ENCODE results near the gene KRT4.
"Not testable (repeated sequence)": the region's sequence is repeated elsewhere in the genome, so short reads cannot be mapped to it uniquely, and the experiment has no call there.

The KRT4 gene

DNA sequence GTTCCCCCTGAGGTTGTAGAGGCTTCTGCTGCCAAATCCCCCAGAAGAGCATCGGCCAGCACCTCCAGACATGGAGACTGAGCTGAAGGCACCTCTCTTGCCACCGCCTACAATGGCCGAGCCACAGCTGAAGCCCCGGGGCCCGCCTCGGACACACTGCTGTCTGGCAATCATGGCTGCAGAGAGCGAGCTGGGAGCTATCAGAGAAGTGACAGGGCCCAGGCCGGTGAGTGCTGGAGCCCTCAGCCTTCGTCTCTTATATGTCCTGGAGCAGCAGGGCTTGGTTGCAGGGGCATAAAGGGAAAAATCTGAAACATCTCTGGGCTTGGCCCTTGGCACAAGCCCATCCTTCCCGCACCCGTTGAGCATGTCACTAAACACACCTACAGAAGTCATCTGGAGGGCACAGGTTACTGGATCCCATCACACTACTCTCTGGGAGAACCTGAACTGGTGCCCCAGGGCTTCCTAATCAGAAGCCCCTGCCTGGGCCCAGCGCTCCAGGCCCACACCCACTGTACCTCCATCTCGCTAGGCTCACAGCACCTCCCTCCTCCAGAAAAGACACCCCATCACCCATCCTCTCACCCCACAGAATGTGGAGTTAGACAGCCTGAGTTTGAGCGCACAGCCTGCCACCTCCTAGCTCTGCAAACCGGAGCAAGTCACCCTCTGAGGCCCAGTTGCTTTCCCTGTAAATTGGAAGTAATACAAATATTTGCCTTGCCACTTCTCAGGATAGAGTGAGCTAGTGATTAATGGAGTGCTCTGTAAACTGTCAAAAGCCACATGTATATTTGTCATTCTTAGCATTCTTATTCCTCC, at the start of gene KRT4:
KRT4 (minus strand) TSS at position 232 of the 825 bp plus-strand sequence; CDS start at position 174, 58 bp downstream.
- no peak for ATAC-seq
- Mint-ChIP-seq H3K27me3 (peaks cover 35% of the 10 kb centered on the region), H3K27ac (no peak within 1 kb of the TSS), H3K9me3 (no peaks in the 10 kb centered on the region), H3K4me3 (no peak within 1 kb of the TSS), H3K36me3 (no peaks in the 10 kb centered on the region), H3K4me1 (no peaks in the 10 kb centered on the region)

- Mint-ChIP-seq H3K27ac (no peak overlapping the region), H3K4me3 (no peak overlapping the region), H3K9me3 (no peaks in the 10 kb centered on the region), H3K4me1 (no peaks in the 10 kb centered on the region), H3K36me3 (no peaks in the 10 kb centered on the region), H3K27me3 (peaks cover 9% of the 10 kb centered on the region)
- no peak for ATAC-seq
Observed at GRCh38 chr12:52862023-52862422, 48.1 kb upstream of the KRT4 start.

DNA sequence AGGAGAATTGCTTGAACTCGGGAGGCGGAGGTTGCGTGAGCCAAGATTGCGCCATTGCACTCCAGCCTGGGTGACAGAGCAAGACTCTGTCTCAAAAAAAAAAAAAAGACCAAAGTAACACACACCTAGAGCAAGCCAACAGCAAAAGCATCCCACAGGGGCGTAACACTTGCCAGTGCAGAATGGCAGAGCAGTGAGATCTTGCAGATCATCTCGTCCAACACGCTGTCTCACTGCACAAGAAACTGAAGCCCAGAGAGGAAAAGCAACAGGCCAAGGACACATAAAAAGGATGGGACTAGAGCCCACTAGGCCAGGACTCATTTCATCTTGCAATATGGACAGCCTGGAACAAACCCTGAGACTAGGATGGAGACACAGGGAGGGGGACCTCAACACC, 47.6 kb upstream of the KRT4 start:
- Mint-ChIP-seq H3K9me3 (no peaks in the 10 kb centered on the region), H3K27ac (no peak overlapping the region), H3K4me1 (no peaks in the 10 kb centered on the region), H3K4me3 (no peak overlapping the region), H3K27me3 (peaks cover 9% of the 10 kb centered on the region), H3K36me3 (no peaks in the 10 kb centered on the region)
- ATAC-seq: no peak

DNA sequence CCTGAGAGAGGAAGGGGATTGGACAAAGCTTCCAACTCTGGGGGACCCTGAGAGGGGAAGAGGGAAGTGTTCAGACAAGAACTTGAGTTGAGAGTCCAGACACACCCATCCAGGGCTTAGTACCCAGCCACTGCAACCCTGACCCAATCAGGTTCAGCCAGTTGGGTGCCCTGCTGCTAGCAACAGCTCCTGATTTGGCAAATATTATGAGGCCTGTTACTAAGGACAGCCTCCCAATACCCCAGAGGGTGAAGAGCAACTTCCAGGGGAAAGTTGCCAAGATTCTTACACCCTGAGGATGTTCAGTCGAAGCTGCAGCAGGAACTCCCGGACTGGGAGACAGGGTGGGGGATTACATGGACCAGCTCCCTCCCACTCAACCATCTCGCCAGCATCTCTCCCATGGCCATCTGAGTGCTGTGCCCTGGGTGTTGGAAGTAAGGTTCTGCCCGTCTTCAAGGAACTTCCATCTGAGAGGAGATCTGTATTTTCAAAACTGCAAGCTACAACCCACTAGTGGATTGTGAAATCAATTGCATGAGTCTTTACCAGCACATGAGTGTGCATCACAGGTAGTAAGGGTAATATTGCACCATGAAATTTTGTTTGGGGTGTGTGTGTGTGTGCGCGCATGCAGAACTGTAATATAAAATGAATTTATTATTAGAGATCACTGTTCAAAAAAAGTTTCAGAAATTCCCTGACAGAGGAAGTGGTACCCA, 46.3 kb upstream of the KRT4 start:
- Mint-ChIP-seq H3K27ac (no peak overlapping the region), H3K9me3 (no peaks in the 10 kb centered on the region)

DNA sequence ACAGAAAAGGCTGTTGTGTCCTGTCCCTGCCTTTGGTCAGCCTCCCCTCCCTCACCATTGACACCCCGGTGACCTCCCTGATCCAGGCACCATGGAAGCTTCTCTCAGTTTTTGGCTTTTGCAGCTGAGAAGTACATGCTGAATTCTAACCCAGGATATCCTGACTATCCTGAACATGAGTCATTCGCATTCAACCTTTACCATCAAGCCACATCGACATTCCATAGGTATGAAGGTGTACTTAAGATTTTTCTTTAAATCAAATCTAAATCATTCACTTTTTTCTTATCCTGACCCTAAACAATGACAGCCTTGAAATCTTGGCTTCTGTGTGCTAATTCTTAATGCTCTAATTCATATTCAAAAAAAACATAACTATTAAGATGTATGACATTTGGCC, 43.6 kb upstream of the KRT4 start:
- Mint-ChIP-seq H3K4me3 (no peak overlapping the region), H3K27me3 (peaks cover 19% of the 10 kb centered on the region), H3K9me3 (no peaks in the 10 kb centered on the region), H3K4me1 (no peaks in the 10 kb centered on the region), H3K27ac (no peak overlapping the region), H3K36me3 (no peaks in the 10 kb centered on the region)
- ATAC-seq: no peak

More for the DNA sequence above, 46.3 kb upstream of the KRT4 start:
- Mint-ChIP-seq H3K36me3 (no peaks in the 10 kb centered on the region), H3K4me1 (no peaks in the 10 kb centered on the region), H3K27me3 (peaks cover 9% of the 10 kb centered on the region), H3K4me3 (no peak overlapping the region)
- no peak for ATAC-seq

DNA sequence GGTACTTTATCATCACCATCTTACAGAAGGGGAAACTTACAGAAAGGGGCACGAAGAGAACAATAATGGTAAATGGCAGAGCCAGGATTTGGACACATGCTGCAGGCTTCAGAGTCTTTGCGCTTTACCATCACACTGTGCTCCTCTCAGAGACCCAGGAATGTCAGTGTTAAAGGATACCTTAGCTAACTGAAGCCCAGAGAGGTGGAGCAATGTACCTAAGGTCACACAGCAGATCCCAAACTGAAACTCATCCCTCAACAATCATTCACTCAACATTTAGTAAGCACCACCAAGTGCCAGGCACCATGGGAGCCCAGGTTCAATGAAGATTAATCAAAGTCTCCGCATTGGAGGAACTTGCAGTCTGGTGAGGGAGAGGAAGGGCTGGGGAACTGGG, 42.9 kb upstream of the KRT4 start:
- no peaks in the 10 kb centered on the region for H3K4me1 Mint-ChIP-seq
- H3K27ac Mint-ChIP-seq: no peak overlapping the region
- no peak overlapping the region for H3K4me3 Mint-ChIP-seq
- peaks cover 18% of the 10 kb centered on the region for H3K27me3 Mint-ChIP-seq
- H3K36me3 Mint-ChIP-seq: no peaks in the 10 kb centered on the region
- no peaks in the 10 kb centered on the region for H3K9me3 Mint-ChIP-seq
- no peak for ATAC-seq

DNA sequence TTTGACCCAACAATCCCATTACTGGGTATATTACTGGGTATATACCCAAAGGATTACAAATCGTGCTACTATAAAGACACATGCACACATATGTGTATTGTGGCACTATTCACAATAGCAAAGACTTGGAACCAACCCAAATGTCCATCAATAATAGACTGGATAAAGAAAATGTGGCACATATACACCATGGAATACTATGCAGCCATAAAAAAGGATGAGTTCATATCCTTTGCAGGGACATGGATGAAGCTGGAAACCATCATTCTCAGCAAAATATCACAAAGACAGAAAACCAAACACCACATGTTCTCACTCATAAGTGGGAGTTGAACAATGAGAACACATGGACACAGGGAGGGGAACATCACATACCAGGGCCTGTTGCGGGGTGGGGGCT, 42.2 kb upstream of the KRT4 start:
- not testable (repeated sequence) for H3K27ac Mint-ChIP-seq, H3K4me1 Mint-ChIP-seq, H3K9me3 Mint-ChIP-seq, H3K4me3 Mint-ChIP-seq, ATAC-seq, H3K36me3 Mint-ChIP-seq
- H3K27me3 Mint-ChIP-seq: peaks cover 18% of the 10 kb centered on the region

- no peaks in the 10 kb centered on the region for H3K9me3 Mint-ChIP-seq
- no peak overlapping the region for H3K27ac Mint-ChIP-seq
- peaks cover 8% of the 10 kb centered on the region for H3K4me1 Mint-ChIP-seq
- no peak overlapping the region for H3K4me3 Mint-ChIP-seq
- ATAC-seq: no peak
- no peaks in the 10 kb centered on the region for H3K36me3 Mint-ChIP-seq
- H3K27me3 Mint-ChIP-seq: peaks cover 54% of the 10 kb centered on the region
Observed at GRCh38 chr12:52851787-52852186, 37.9 kb upstream of the KRT4 start.

GRCh38 chr12:52850681-52851080, 36.8 kb upstream of the KRT4 start:
- no peak overlapping the region for H3K27ac Mint-ChIP-seq
- H3K4me3 Mint-ChIP-seq: no peak overlapping the region
- ATAC-seq: no peak
- peaks cover 65% of the 10 kb centered on the region for H3K27me3 Mint-ChIP-seq
- no peaks in the 10 kb centered on the region for H3K9me3 Mint-ChIP-seq
- H3K36me3 Mint-ChIP-seq: no peaks in the 10 kb centered on the region
- H3K4me1 Mint-ChIP-seq: peaks cover 8% of the 10 kb centered on the region

- Mint-ChIP-seq H3K27ac (no peak overlapping the region), H3K27me3 (peaks cover 76% of the 10 kb centered on the region), H3K4me3 (no peak overlapping the region)
Observed at GRCh38 chr12:52849511-52849910, 35.6 kb upstream of the KRT4 start.

GRCh38 chr12:52848661-52849255, 34.8 kb upstream of the KRT4 start, which contains the start of gene KRT78:
TSS of gene KRT78 (minus strand) at chr12:52848994. CDS start at chr12:52848930, 64 bp downstream.
- Mint-ChIP-seq H3K36me3 (no peaks in the 10 kb centered on the region), H3K27ac (no peak within 1 kb of the TSS), H3K27me3 (peaks cover 76% of the 10 kb centered on the region), H3K4me1 (peaks cover 8% of the 10 kb centered on the region), H3K4me3 (no peak within 1 kb of the TSS), H3K9me3 (no peaks in the 10 kb centered on the region)
- ATAC-seq: no peak

More at GRCh38 chr12:52849511-52849910, 35.6 kb upstream of the KRT4 start:
- Mint-ChIP-seq H3K4me1 (peaks cover 8% of the 10 kb centered on the region), H3K36me3 (no peaks in the 10 kb centered on the region), H3K9me3 (no peaks in the 10 kb centered on the region)
- no peak for ATAC-seq

GRCh38 chr12:52847335-52848102, 33.6 kb upstream of the KRT4 start:
- no peak for ATAC-seq
- peaks cover 72% of the 10 kb centered on the region for H3K27me3 Mint-ChIP-seq
- no peaks in the 10 kb centered on the region for H3K36me3 Mint-ChIP-seq
- H3K4me1 Mint-ChIP-seq: peaks cover 11% of the 10 kb centered on the region
- H3K27ac Mint-ChIP-seq: no peak overlapping the region
- no peak overlapping the region for H3K4me3 Mint-ChIP-seq
- H3K9me3 Mint-ChIP-seq: peaks cover 3% of the 10 kb centered on the region

DNA sequence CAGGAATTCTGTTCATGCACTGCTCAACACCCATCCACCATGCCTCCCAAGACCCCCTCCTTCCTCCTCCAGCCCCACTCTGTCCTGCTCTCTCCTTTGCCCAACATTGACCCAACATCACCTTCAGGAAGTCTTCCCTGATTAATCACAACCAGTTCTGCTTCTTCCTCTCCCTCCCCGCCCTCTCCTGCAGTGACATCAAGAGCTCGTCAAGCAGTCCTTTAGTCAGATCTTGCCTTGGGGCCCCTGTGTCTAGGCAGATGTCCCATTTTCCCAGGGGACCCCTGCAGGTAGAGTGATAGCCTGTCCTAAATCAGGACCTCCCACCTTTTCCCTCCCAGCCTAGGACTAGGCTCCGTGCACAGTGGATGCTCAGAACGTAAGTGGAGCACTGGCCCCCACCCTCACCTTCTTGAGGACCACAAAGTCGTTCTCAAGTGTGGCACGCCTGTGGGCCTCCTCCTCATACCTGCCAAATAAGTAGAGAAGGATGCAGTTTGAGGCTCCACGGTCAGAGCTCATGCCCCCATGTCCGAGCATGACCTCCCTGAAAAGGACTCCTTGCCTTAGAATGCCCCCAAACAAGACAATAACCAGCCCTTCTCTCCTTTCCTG, 32.5 kb upstream of the KRT4 start:
- Mint-ChIP-seq H3K36me3 (no peaks in the 10 kb centered on the region), H3K27ac (no peak overlapping the region), H3K27me3 (peaks cover 69% of the 10 kb centered on the region), H3K4me1 (peaks cover 12% of the 10 kb centered on the region), H3K4me3 (no peak overlapping the region), H3K9me3 (peaks cover 3% of the 10 kb centered on the region)
- ATAC-seq: no peak

DNA sequence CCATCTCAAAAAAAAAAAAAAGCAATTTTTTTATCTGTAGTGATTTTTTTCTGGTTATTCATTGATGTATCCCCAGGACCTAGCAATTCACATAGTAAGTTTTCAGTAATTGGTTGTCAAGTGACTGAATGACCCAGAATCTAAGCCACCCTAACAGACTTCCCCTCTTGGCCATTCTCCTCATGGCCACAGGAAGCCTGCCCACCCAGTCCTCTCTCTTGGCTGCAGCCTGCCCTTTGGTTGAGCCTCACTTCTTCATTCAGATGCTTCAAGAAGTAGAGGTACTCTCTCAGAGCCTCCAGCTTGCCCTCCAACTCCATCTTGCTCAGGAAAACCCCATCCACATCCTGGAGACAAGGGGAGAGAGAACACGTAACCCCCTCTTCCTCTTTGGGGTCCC, 32.0 kb upstream of the KRT4 start:
- Mint-ChIP-seq H3K27me3 (peaks cover 66% of the 10 kb centered on the region), H3K27ac (no peak overlapping the region), H3K4me1 (peaks cover 10% of the 10 kb centered on the region), H3K36me3 (no peaks in the 10 kb centered on the region), H3K4me3 (no peak overlapping the region), H3K9me3 (peaks cover 3% of the 10 kb centered on the region)
- no peak for ATAC-seq

Data from stimulated activated memory B cell treated with anti-CD40 and anti-IgM and Interleukin-4, amounts not matched to agents 10 μg/mL and 1 μg/mL and 100 μg/mL, for 72 hours (primary cell).